OCI-LY3 (cell line): ENCODE results near the gene TAF4.

Experiments
- CTCF ChIP-seq: fragments of 200-600, 300-600 bp; sonication (generic); IDR thresholded peaks from 2 replicates; pipeline ENCODE4 v1.5.1; 2014; ENCODE audit warnings: antibody characterized with exemption, low read length, low read depth
- EZH2phosphoT487 ChIP-seq: fragments of 200-600 bp; shearing (Covaris generic); IDR thresholded peaks from 2 replicates; pipeline ENCODE4 v1.6.1; 2018; ENCODE audit warnings: antibody characterized with exemption, mixed run types, low read depth

GRCh38 chr20:62066983-62067433 is 1.3 kb upstream of the TAF4 start:
- no peak for TF ChIP-seq CTCF
- TF ChIP-seq EZH2phosphoT487: no peak
